Measurements from ENCODE around the gene CD6.
A peak's percentile ranks its signal among the peaks of the same experiment; 100 is the strongest.

The CD6 gene

GRCh38 chr11:60935676-60936442, 35.6 kb upstream of the CD6 start:
- DNase-seq: no peak

GRCh38 chr11:60936467-60937143, 34.9 kb upstream of the CD6 start:
- no peak for DNase-seq

GRCh38 chr11:60937144-60937527, 34.3 kb upstream of the CD6 start:
- no peak for DNase-seq

GRCh38 chr11:60937811-60938210, 33.7 kb upstream of the CD6 start:
- no peak for DNase-seq

- no peak for DNase-seq
These were observed 33.0 kb upstream of the CD6 start for GRCh38 chr11:60938500-60938899.

GRCh38 chr11:60939301-60939700, 32.2 kb upstream of the CD6 start:
- DNase-seq: no peak

- no peak for DNase-seq
These were observed 31.6 kb upstream of the CD6 start for GRCh38 chr11:60939855-60940254.

GRCh38 chr11:60941371-60942119, 29.9 kb upstream of the CD6 start:
- no peak for DNase-seq

GRCh38 chr11:60942219-60942618, 29.3 kb upstream of the CD6 start:
- no peak for DNase-seq

- no peak for DNase-seq
These were observed 28.4 kb upstream of the CD6 start for GRCh38 chr11:60942970-60943565.

GRCh38 chr11:60944490-60945294, 26.8 kb upstream of the CD6 start:
- no peak for DNase-seq

- DNase-seq: no peak
These were observed 26.2 kb upstream of the CD6 start for GRCh38 chr11:60945295-60945667.

GRCh38 chr11:60946601-60947264, 24.7 kb upstream of the CD6 start:
- DNase-seq: no peak

GRCh38 chr11:60947700-60948099, 23.8 kb upstream of the CD6 start:
- no peak for DNase-seq

- no peak for DNase-seq
These were observed 23.2 kb upstream of the CD6 start for GRCh38 chr11:60948250-60948649.

- DNase-seq: no peak
These were observed 21.5 kb upstream of the CD6 start for GRCh38 chr11:60950024-60950423.

GRCh38 chr11:60950933-60951605, 20.4 kb upstream of the CD6 start:
- no peak for DNase-seq

- DNase-seq: no peak
These were observed 19.9 kb upstream of the CD6 start for GRCh38 chr11:60951606-60951903.

- peak; percentile 29 for DNase-seq
These were observed 19.4 kb upstream of the CD6 start, which contains the start of gene SLC15A3 for GRCh38 chr11:60951904-60952741. TSS of gene SLC15A3 (minus strand) at chr11:60952176. CDS start at chr11:60951551, 625 bp downstream.

- no peak for DNase-seq
These were observed 18.7 kb upstream of the CD6 start for GRCh38 chr11:60952742-60953170.

GRCh38 chr11:60953781-60954180, 17.7 kb upstream of the CD6 start:
- DNase-seq: no peak
